ENCODE results near the gene SPDYE4.

DNA sequence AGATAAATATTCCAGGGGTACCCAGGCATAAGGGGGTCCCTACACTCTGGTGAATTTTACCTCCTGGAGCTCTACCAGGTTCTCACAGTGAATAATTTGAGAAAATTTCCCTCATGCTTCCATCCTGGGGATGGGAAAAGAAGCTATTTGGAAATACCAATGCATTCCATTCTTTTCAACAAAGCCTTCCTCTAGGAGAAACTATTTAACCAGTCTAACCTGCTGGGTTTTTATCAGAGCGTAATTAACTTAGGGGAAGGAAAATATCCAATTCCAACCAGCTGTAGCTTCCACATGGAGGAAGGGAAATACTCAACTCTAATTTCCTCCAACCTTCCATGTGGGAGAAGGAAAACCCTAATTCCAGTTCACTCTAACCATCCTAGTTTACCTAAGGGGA, 23.8 kb upstream of the SPDYE4 start:
- TF ChIP-seq CTCF (IDR thresholded peaks at IDR 0.05), result no peak
- TF ChIP-seq POLR2AphosphoS5 (IDR thresholded peaks at IDR 0.05; ENCODE audit: low read depth, low read length), result no peak
